ENCODE measurements around the gene ZNF593OS. TPM values are rescaled to one million over a fixed set of nuclear protein-coding genes. Genes with fewer than 3 reads are reported as not detected.

ZNF593OS gene
- total and polyA plus RNA-seq, 7 donors = 0.16 to 4.2 (median 1.6) TPM

DNA sequence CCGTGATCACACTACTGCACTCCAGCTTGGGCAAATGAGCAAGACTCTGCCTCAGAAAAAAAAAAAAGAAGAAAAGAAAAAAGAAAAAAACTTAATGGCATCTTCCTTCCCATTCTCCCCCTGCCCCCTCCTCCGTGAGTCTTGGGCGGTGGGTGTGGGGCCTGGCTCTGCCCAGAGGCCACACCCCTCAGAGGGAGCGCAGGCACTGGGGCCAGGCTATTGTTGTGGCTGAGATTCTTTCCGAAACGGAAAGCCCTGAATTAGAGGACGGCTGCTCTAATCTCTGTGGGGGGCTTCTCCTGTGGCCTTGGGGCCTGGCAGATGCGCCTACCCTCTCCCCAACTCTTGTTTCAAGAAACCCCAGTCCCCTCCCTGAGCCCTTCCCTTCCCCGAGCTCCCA is 16.9 kb downstream of the ZNF593OS start:
- H3K27ac ChIP-seq = no peak overlapping the region
- no peaks in the 10 kb centered on the region for H3K4me1 ChIP-seq
- TF ChIP-seq, protein P1, sequence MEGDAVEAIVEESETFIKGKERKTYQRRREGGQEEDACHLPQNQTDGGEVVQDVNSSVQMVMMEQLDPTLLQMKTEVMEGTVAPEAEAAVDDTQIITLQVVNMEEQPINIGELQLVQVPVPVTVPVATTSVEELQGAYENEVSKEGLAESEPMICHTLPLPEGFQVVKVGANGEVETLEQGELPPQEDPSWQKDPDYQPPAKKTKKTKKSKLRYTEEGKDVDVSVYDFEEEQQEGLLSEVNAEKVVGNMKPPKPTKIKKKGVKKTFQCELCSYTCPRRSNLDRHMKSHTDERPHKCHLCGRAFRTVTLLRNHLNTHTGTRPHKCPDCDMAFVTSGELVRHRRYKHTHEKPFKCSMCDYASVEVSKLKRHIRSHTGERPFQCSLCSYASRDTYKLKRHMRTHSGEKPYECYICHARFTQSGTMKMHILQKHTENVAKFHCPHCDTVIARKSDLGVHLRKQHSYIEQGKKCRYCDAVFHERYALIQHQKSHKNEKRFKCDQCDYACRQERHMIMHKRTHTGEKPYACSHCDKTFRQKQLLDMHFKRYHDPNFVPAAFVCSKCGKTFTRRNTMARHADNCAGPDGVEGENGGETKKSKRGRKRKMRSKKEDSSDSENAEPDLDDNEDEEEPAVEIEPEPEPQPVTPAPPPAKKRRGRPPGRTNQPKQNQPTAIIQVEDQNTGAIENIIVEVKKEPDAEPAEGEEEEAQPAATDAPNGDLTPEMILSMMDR (IDR thresholded peaks at IDR 0.05) = no peak
- ATAC-seq = no peak
- H3K4me3 ChIP-seq = no peak overlapping the region
- 52 to 71% (median 55%) methylated on average over 9 of the region's 9 CpGs for WGBS, 3 donors
- intact Hi-C loops (cut with DNase I) = no loop called here
- no peaks in the 10 kb centered on the region for H3K36me3 ChIP-seq (ENCODE audit: insufficient read depth in 1 of 2, low read depth in 1 of 2)
- no peak for DNase-seq
- no peaks in the 10 kb centered on the region for H3K27me3 ChIP-seq (ENCODE audit: insufficient read depth in 3 of 3, low read length in 2 of 3)
- H3K9me3 ChIP-seq = no peaks in the 10 kb centered on the region

- DNase-seq = no peak
- H3K4me1 ChIP-seq = no peaks in the 10 kb centered on the region
- intact Hi-C loops (cut with DNase I) = no loop called here
- WGBS, 3 donors = 60 to 69% (median 61%) methylated on average over 5 of the region's 5 CpGs
- no peaks in the 10 kb centered on the region for H3K27me3 ChIP-seq (ENCODE audit: insufficient read depth in 3 of 3, low read length in 2 of 3)
- no peak overlapping the region for H3K27ac ChIP-seq
- H3K4me3 ChIP-seq = no peak overlapping the region
- no peak for ATAC-seq
- no peaks in the 10 kb centered on the region for H3K36me3 ChIP-seq (ENCODE audit: insufficient read depth in 1 of 2, low read depth in 1 of 2)
- H3K9me3 ChIP-seq = no peaks in the 10 kb centered on the region
- TF ChIP-seq, protein P1 (IDR thresholded peaks at IDR 0.05) = no peak
Observed at GRCh38 chr1:26153966-26154532, 17.6 kb downstream of the ZNF593OS start.

DNA sequence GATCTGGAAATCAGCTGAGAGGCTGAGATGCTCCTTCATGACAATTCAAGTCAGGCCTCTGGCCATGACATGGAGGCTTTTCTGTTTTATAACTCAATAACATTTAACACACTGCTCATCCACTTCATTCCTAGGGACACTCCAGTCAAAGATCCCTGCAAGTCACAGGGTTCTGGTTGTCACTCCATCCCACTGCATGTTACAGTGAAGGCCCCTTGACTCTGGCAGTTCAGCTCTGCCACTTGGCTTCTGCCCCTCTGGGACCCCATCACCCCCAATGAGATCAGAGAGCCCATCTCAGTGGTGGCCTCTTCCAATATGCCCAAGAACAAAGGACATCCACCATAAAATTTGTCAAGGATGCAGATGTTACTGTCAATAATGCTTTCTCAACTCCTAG is 22.7 kb downstream of the ZNF593OS start:
- no peak overlapping the region for H3K4me3 ChIP-seq
- intact Hi-C loops (cut with DNase I) = no loop called here
- H3K36me3 ChIP-seq (ENCODE audit: insufficient read depth in 1 of 2, low read depth in 1 of 2) = no peaks in the 10 kb centered on the region
- DNase-seq = no peak
- TF ChIP-seq, protein P1 (IDR thresholded peaks at IDR 0.05) = no peak
- H3K9me3 ChIP-seq = no peaks in the 10 kb centered on the region
- H3K27me3 ChIP-seq (ENCODE audit: insufficient read depth in 3 of 3, low read length in 2 of 3) = no peaks in the 10 kb centered on the region
- no peak overlapping the region for H3K27ac ChIP-seq
- ATAC-seq = no peak
- no peaks in the 10 kb centered on the region for H3K4me1 ChIP-seq

DNA sequence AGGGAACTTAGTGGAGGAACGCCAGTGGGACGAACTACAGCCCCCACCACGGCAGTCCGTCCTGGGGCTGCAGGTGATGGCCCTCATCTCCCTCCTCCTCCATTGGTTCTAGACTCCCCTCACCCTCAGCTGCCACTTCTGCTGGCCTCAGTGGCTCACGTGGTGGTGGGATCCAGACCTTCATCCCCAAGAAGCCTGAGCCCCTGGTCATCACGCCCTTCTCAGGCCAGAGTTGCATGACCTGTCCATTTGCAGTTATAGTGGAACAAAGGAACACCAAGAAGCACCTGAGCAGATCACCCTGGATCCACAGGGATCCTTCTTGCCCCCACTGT is 25.7 kb downstream of the ZNF593OS start:
- no peak overlapping the region for H3K4me3 ChIP-seq
- no peaks in the 10 kb centered on the region for H3K4me1 ChIP-seq
- no peaks in the 10 kb centered on the region for H3K9me3 ChIP-seq
- DNase-seq = no peak
- H3K27me3 ChIP-seq (ENCODE audit: insufficient read depth in 3 of 3, low read length in 2 of 3) = no peaks in the 10 kb centered on the region
- TF ChIP-seq, protein P1 (IDR thresholded peaks at IDR 0.05) = no peak
- intact Hi-C loops (cut with DNase I) = loop anchor here (1.0 to 2.0 kb wide), 3 partner anchors 40 to 109 kb away; no protein-coding TSS in a partner anchor
- no peaks in the 10 kb centered on the region for H3K36me3 ChIP-seq (ENCODE audit: insufficient read depth in 1 of 2, low read depth in 1 of 2)
- no peak for ATAC-seq
- no peak overlapping the region for H3K27ac ChIP-seq
- WGBS, 3 donors = 47 to 63% (median 59%) methylated on average over 4 to 6 of the region's 6 CpGs
